CD4-positive, alpha-beta memory T cell (primary cell): ENCODE measurements around the gene NPIPB6. TPM values are rescaled to one million over a fixed set of nuclear protein-coding genes. Genes with fewer than 3 reads are reported as not detected.
A peak's percentile ranks its signal among the peaks of the same experiment; 100 is the strongest.

Source experiments
- CTCF ChIA-PET: fragments of 350-600 bp; sonication (Branson Sonifier 250); formaldehyde crosslinking; loops from one replicate; lab custom pipeline; 2021; ENCODE audit warnings: inconsistent platforms; ENCODE audit not compliant: partially characterized antibody; lab: Charles Lee
- POLR2A ChIA-PET: fragments of 350-600 bp; sonication (Branson Sonifier 250); formaldehyde crosslinking; loops from one replicate; lab custom pipeline; 2021; ENCODE audit not compliant: partially characterized antibody; lab: Charles Lee
- DNase-seq, 5 donors: peaks; one replicate each; pipeline versions ENCODE4 v3.0.0 to v3.0.0-alpha.2; 2020 to 2022; ENCODE audit warnings: mixed read lengths in 1 of 5
- H3K27ac ChIP-seq: one replicate; pipeline ENCODE4 v1.7.0; 2013; ENCODE audit warnings: low read depth, low read length
- H3K27me3 ChIP-seq: 2 replicates; pipeline ENCODE4 v1.7.0; 2013; ENCODE audit warnings: mild to moderate bottlenecking, low read length, moderate library complexity; ENCODE audit not compliant: insufficient read depth
- H3K36me3 ChIP-seq: 2 replicates; pipeline ENCODE4 v1.7.0; 2013; ENCODE audit warnings: mild to moderate bottlenecking, low read length, moderate library complexity; ENCODE audit not compliant: insufficient read depth
- H3K4me1 ChIP-seq: 2 replicates; pipeline ENCODE4 v1.7.0; 2013; ENCODE audit warnings: mild to moderate bottlenecking, low read length, moderate library complexity; ENCODE audit not compliant: insufficient read depth
- H3K4me3 ChIP-seq, 2 donors: one replicate each; pipeline ENCODE4 v1.7.0; 2013; ENCODE audit warnings: low read length in 2 of 2, mild to moderate bottlenecking in 1 of 2
- H3K9me3 ChIP-seq, 2 donors: one replicate each; pipeline ENCODE4 v1.7.0; 2013; ENCODE audit warnings: low read length in 2 of 2, control low read depth in 1 of 2; ENCODE audit not compliant: control insufficient read depth in 1 of 2
- H3K27ac Mint-ChIP-seq, 7 donors: one replicate each; pipeline ENCODE4 v1.8.0; 2020 to 2021; ENCODE audit warnings: mixed read lengths in 7 of 7, mild to moderate bottlenecking in 6 of 7, inconsistent platforms in 3 of 7, moderate library complexity in 3 of 7
- H3K27me3 Mint-ChIP-seq, 2 donors: one replicate each; pipeline ENCODE4 v1.8.0; 2020 to 2021; ENCODE audit warnings: mixed read lengths in 2 of 2
- H3K36me3 Mint-ChIP-seq, 2 donors: one replicate each; pipeline ENCODE4 v1.8.0; 2020 to 2021; ENCODE audit warnings: mixed read lengths in 2 of 2, inconsistent platforms in 1 of 2, mild to moderate bottlenecking in 1 of 2
- H3K4me1 Mint-ChIP-seq, 4 donors: one replicate each; pipeline ENCODE4 v1.8.0; 2020 to 2021; ENCODE audit warnings: mixed read lengths in 4 of 4, mild to moderate bottlenecking in 1 of 4
- H3K4me3 Mint-ChIP-seq, 8 donors: one replicate each; pipeline ENCODE4 v1.8.0; 2020 to 2021; ENCODE audit warnings: mixed read lengths in 8 of 8, mild to moderate bottlenecking in 7 of 8, moderate library complexity in 6 of 8, inconsistent platforms in 3 of 8
- H3K9me3 Mint-ChIP-seq, 8 donors: one replicate each; pipeline ENCODE4 v1.8.0; 2020 to 2021; ENCODE audit warnings: mixed read lengths in 8 of 8, mild to moderate bottlenecking in 5 of 8, inconsistent platforms in 3 of 8, moderate library complexity in 1 of 8
- intact Hi-C: fragments of 100-400 bp; cut with micrococcal nuclease; formaldehyde crosslinking; loops from one replicate; pipeline ENCODE4 v1.15.1; 2023
- polyA plus RNA-seq, 2 donors: library from polyadenylated mRNA; unstranded; fragments of 300-500 nt; fragmentation: Illumina TruSeq; gene quantifications; one replicate each; pipeline ENCODE4 v1.2.3, GENCODE V29; 2021
- total RNA-seq, 2 experiments: library from RNA; stranded (reverse); gene quantifications; one replicate each; pipeline ENCODE4 v1.2.3, GENCODE V29; 2021

Gene NPIPB6
- total and polyA plus RNA-seq, 4 experiments from 2014 or later: 0.30 to 4.7 (median 4.5) TPM; not detected in 1

DNA sequence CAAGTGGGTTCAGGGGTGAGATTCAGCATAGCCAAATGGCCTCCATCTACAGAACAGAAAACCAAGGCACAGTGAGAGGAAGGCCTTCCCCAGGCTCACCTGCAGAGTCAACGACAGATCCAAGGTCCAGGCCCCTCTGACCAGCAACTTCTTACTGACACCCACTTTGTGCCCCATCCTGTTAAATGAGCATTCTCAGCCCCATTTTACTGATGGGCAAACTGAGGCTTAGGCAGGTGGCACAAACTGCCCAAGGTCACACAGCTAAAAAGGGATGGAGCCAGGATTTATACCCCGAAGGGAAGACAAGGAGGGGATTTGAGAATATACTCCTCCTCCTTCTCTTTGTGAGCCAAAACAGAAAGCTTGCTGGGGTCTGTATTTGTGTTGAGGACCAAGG, 61.7 kb downstream of the NPIPB6 start:
- no peak for DNase-seq
- peaks cover 60% of the 10 kb centered on the region for H3K4me1 ChIP-seq
- H3K9me3 ChIP-seq: no peaks in the 10 kb centered on the region
- CTCF ChIA-PET: interaction anchor here (5.6 kb wide), 1 partner anchor 17 kb away, joined by 48 read pairs; no protein-coding TSS in a partner anchor
- peak overlapping the region in 3 of 7 donors; percentile 9 to 57 (median 53) for H3K27ac Mint-ChIP-seq
- H3K4me1 Mint-ChIP-seq: peaks cover 45 to 75% (median 56%) of the 10 kb centered on the region in 4 donors
- intact Hi-C loops: no loop called here
- POLR2A ChIA-PET: interaction anchor here (1.1 to 5.4 kb wide), 3 partner anchors 8 to 15 kb away, joined by 3 to 50 read pairs (median 10); partner anchors contain the start of gene SBK1
- no peaks in the 10 kb centered on the region for H3K27me3 ChIP-seq
- no peaks in the 10 kb centered on the region for H3K9me3 Mint-ChIP-seq
- H3K36me3 ChIP-seq: no peaks in the 10 kb centered on the region
- peaks cover 22 to 42% of the 10 kb centered on the region in 2 donors for H3K36me3 Mint-ChIP-seq
- no peak overlapping the region for H3K4me3 ChIP-seq
- H3K27ac ChIP-seq: no peak overlapping the region
- no peaks in the 10 kb centered on the region for H3K27me3 Mint-ChIP-seq
- no peak overlapping the region for H3K4me3 Mint-ChIP-seq

DNA sequence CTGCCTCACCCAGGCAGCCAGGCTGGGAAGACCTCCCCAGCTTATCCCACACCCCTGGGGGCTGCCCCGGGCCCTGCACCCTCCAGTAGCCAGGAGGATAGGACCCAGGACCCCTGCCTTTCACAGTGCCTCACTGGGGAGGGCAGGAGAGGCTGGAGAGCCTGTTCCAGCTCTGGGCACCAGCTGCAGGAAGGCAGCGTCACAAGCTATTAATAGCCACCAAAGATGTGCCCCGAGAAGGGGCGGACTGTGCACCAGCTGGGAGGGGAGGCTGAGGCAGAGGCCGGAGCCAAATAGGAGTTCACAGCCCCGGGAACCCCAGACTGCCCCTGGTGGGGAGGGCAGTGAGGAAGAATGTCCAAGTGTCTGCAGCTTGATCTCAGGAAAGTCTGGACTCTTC, 62.2 kb downstream of the NPIPB6 start:
- no peaks in the 10 kb centered on the region for H3K36me3 ChIP-seq
- no peaks in the 10 kb centered on the region for H3K27me3 ChIP-seq
- H3K36me3 Mint-ChIP-seq: peaks cover 21 to 41% of the 10 kb centered on the region in 2 donors
- H3K27ac ChIP-seq: no peak overlapping the region
- H3K4me1 Mint-ChIP-seq: peaks cover 44 to 76% (median 56%) of the 10 kb centered on the region in 4 donors
- intact Hi-C loops: no loop called here
- no peak overlapping the region for H3K4me3 Mint-ChIP-seq
- peak overlapping the region in 3 of 7 donors; percentile 9 to 57 (median 53) for H3K27ac Mint-ChIP-seq
- H3K4me1 ChIP-seq: peaks cover 64% of the 10 kb centered on the region
- H3K9me3 Mint-ChIP-seq: no peaks in the 10 kb centered on the region
- no peaks in the 10 kb centered on the region for H3K27me3 Mint-ChIP-seq
- no peak overlapping the region for H3K4me3 ChIP-seq
- no peak for DNase-seq
- CTCF ChIA-PET: interaction anchor here (1.1 to 5.7 kb wide), 5 partner anchors 13 to 26 kb away, joined by 3 to 48 read pairs (median 5); no protein-coding TSS in a partner anchor
- POLR2A ChIA-PET: interaction anchor here (1.1 to 5.4 kb wide), 4 partner anchors 9 to 23 kb away, joined by 3 to 50 read pairs (median 6); partner anchors contain the start of gene SBK1
- H3K9me3 ChIP-seq: no peaks in the 10 kb centered on the region

DNA sequence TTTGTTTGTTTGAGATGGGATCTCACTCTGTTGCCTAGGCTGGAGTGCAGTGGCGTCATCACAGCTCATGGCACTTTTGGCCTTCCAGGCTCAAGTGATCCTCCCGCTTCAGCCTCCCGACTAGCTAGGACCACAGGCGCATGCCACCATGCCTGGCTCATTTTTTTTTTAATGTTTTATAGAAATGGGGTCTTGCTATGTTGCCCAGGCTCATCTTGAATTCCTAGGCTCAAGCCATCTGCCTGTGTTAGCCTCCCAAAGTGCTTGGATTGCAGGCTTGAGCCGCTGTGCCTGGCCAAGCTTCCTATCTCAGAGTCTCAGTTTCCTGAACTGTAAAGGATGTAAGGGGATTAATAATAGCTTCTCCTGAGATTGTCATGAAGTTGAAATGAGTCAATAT, 63.0 kb downstream of the NPIPB6 start:
- ChIA-PET CTCF (interaction anchor here (0.8 to 5.7 kb wide), 8 partner anchors 9 to 82 kb away, joined by 3 to 48 read pairs (median 5); no protein-coding TSS in a partner anchor), POLR2A (interaction anchor here (0.5 to 5.4 kb wide), 4 partner anchors 9 to 561 kb away, joined by 3 to 50 read pairs (median 3); no protein-coding TSS in a partner anchor)
- Histone ChIP-seq H3K36me3 (no peaks in the 10 kb centered on the region), H3K4me3 (no peak overlapping the region), H3K9me3 (no peaks in the 10 kb centered on the region), H3K27me3 (no peaks in the 10 kb centered on the region), H3K4me1 (peaks cover 73% of the 10 kb centered on the region), H3K27ac (no peak overlapping the region)
- Mint-ChIP-seq H3K27me3 (no peaks in the 10 kb centered on the region), H3K27ac (peak overlapping the region in 6 of 7 donors; percentile 29 to 75 (median 46)), H3K36me3 (peaks cover 16 to 37% of the 10 kb centered on the region in 2 donors), H3K9me3 (no peaks in the 10 kb centered on the region), H3K4me3 (peak overlapping the region in 1 of 8 donors; percentile 51), H3K4me1 (peaks cover 44 to 74% (median 55%) of the 10 kb centered on the region in 4 donors)
- intact Hi-C loops: no loop called here
- DNase-seq: no peak

DNA sequence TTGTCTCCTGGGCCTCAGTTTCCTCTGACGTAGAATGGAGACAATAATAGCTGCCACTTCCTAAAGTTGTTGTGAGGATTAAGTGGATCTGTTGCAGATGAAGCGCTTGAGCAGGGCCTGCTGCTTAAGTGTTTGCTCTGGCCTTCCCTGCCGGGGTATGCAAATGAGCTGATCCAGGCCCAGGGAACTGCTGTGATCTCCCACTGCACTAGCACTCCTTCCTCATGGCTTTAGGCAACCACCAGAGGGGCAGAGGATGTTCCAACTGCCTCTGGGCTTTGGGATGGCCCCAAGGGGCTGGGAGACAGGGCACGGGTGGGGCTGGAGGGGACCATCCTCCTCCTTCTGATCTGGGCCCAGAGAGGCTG, 64.8 kb downstream of the NPIPB6 start:
- peak overlapping the region in 3 of 8 donors; percentile 41 to 86 (median 80) for H3K4me3 Mint-ChIP-seq

GRCh38 chr16:28297784-28298510, 65.4 kb downstream of the NPIPB6 start:
- no peaks in the 10 kb centered on the region for H3K27me3 ChIP-seq
- peak overlapping the region; percentile 52 to 86 (median 75) for H3K4me3 Mint-ChIP-seq
- H3K36me3 Mint-ChIP-seq: peaks cover 13 to 26% of the 10 kb centered on the region in 2 donors
- peak in 1 of 5 donors; percentile 26 for DNase-seq
- no peaks in the 10 kb centered on the region for H3K9me3 Mint-ChIP-seq
- H3K9me3 ChIP-seq: no peaks in the 10 kb centered on the region
- H3K4me3 ChIP-seq: no peak overlapping the region
- peak overlapping the region; percentile 50 to 95 (median 87) for H3K27ac Mint-ChIP-seq
- POLR2A ChIA-PET: interaction anchor here (1.2 to 5.4 kb wide), 6 partner anchors 8 to 29 kb away, joined by 3 to 50 read pairs (median 4); no protein-coding TSS in a partner anchor
- CTCF ChIA-PET: interaction anchor here (5.0 to 5.7 kb wide), 3 partner anchors 12 to 20 kb away, joined by 26 to 48 read pairs (median 35); no protein-coding TSS in a partner anchor
- no peaks in the 10 kb centered on the region for H3K36me3 ChIP-seq
- H3K4me1 Mint-ChIP-seq: peaks cover 48 to 81% (median 62%) of the 10 kb centered on the region in 4 donors
- peaks cover 92% of the 10 kb centered on the region for H3K4me1 ChIP-seq
- peak overlapping the region; percentile 5 for H3K27ac ChIP-seq
- intact Hi-C loops: no loop called here
- no peaks in the 10 kb centered on the region for H3K27me3 Mint-ChIP-seq

More for the DNA sequence above, 64.8 kb downstream of the NPIPB6 start:
- H3K27ac ChIP-seq: no peak overlapping the region
- no peaks in the 10 kb centered on the region for H3K27me3 ChIP-seq
- no peaks in the 10 kb centered on the region for H3K9me3 Mint-ChIP-seq
- H3K36me3 ChIP-seq: no peaks in the 10 kb centered on the region
- peaks cover 91% of the 10 kb centered on the region for H3K4me1 ChIP-seq
- CTCF ChIA-PET: interaction anchor here (5.0 to 5.7 kb wide), 3 partner anchors 11 to 20 kb away, joined by 26 to 48 read pairs (median 35); no protein-coding TSS in a partner anchor
- peaks cover 51 to 84% (median 64%) of the 10 kb centered on the region in 4 donors for H3K4me1 Mint-ChIP-seq
- intact Hi-C loops: no loop called here
- peaks cover 15 to 29% of the 10 kb centered on the region in 2 donors for H3K36me3 Mint-ChIP-seq
- POLR2A ChIA-PET: interaction anchor here (1.2 to 5.4 kb wide), 5 partner anchors 8 to 28 kb away, joined by 3 to 50 read pairs (median 4); no protein-coding TSS in a partner anchor
- no peaks in the 10 kb centered on the region for H3K27me3 Mint-ChIP-seq
- H3K9me3 ChIP-seq: no peaks in the 10 kb centered on the region
- H3K4me3 ChIP-seq: no peak overlapping the region
- peak overlapping the region in 4 of 7 donors; percentile 50 to 92 (median 87) for H3K27ac Mint-ChIP-seq
- no peak for DNase-seq

DNA sequence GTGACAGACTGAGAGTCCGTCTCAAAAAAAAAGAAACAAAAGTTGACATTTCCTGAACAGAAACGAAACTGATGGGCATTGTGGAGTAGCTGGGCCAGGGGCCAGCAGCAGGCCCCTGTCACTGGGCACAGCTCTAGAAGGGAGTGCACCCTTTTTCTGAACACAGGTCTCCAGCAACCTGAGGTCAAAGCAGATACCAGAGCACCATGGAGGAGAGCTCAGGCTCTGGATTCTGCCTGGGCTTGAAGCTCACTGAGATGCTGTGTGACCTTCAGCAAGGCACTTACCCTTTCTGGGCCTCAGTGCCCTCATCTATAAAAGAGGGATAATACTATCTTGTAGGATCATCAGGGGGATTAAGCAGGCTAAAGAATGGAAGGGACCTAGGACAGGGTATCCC, 66.0 kb downstream of the NPIPB6 start:
- H3K27ac ChIP-seq: no peak overlapping the region
- peak overlapping the region; percentile 50 to 95 (median 91) for H3K27ac Mint-ChIP-seq
- H3K27me3 Mint-ChIP-seq: no peaks in the 10 kb centered on the region
- ChIA-PET CTCF (interaction anchor here (5.0 to 5.7 kb wide), 3 partner anchors 12 to 21 kb away, joined by 26 to 48 read pairs (median 35); no protein-coding TSS in a partner anchor), POLR2A (interaction anchor here (1.0 to 5.4 kb wide), 7 partner anchors 9 to 24 kb away, joined by 3 to 50 read pairs (median 4); no protein-coding TSS in a partner anchor)
- peak overlapping the region; percentile 52 to 86 (median 75) for H3K4me3 Mint-ChIP-seq
- no peak for DNase-seq
- no peaks in the 10 kb centered on the region for H3K9me3 ChIP-seq
- no peaks in the 10 kb centered on the region for H3K27me3 ChIP-seq
- peaks cover 12 to 20% of the 10 kb centered on the region in 2 donors for H3K36me3 Mint-ChIP-seq
- H3K9me3 Mint-ChIP-seq: no peaks in the 10 kb centered on the region
- H3K4me1 ChIP-seq: peaks cover 88% of the 10 kb centered on the region
- peak overlapping the region in 1 of 2 donors; percentile 8 for H3K4me3 ChIP-seq
- H3K36me3 ChIP-seq: no peaks in the 10 kb centered on the region
- peaks cover 43 to 77% (median 56%) of the 10 kb centered on the region in 4 donors for H3K4me1 Mint-ChIP-seq
- intact Hi-C loops: no loop called here
